A673 (cell line): Measurements from ENCODE around the gene FMO5.

Experiments used
- CTCF ChIP-seq: fragments of 300-800, 200-600 bp; sonication (generic); conservative IDR thresholded peaks from 2 replicates; pipeline ENCODE4 v1.5.1; 2017; ENCODE audit warnings: low read depth, mild to moderate bottlenecking, antibody characterized with exemption, low read length, moderate library complexity, mixed read lengths
- EZH2 ChIP-seq: fragments of 200-600 bp; sonication (generic); IDR thresholded peaks from 2 replicates; pipeline ENCODE4 v1.6.1; 2017; ENCODE audit warnings: borderline replicate concordance, low read depth, mild to moderate bottlenecking, mixed read lengths, antibody characterized with exemption, low read length; ENCODE audit not compliant: poor library complexity, severe bottlenecking

GRCh38 chr1:147243228-147243685 lies 18.1 kb upstream of the FMO5 start:
- TF ChIP-seq CTCF (no peak), EZH2 (no peak)
